ENCODE data around the gene ANKRD12. TPM values are rescaled to one million over a fixed set of nuclear protein-coding genes. Genes with fewer than 3 reads are reported as not detected.

The ANKRD12 gene
- total RNA-seq, 2 experiments from 2014 or later: 65.9 to 66.5 TPM

DNA sequence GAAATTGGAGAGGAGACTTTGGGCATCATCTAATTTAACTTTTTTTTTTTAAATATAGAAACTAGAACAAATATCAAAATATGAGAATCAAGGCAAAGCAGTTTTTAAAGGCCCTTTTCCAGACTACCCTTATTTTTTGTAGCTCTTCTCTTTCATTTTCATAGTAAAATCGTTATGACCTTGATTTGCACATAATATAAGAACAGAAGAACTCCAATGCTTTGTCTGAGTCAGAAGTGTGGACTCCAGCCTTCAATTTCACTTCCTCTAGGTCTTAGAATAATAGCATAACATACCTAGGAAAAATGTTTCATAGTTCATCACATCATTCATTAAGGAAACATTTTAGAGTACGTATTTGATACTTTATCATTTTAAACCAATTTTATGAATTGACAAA is 74.4 kb downstream of the ANKRD12 start:
- POLR2A ChIA-PET: no interaction called here
- no TSS peak for BruUV-seq (replicated peaks)

DNA sequence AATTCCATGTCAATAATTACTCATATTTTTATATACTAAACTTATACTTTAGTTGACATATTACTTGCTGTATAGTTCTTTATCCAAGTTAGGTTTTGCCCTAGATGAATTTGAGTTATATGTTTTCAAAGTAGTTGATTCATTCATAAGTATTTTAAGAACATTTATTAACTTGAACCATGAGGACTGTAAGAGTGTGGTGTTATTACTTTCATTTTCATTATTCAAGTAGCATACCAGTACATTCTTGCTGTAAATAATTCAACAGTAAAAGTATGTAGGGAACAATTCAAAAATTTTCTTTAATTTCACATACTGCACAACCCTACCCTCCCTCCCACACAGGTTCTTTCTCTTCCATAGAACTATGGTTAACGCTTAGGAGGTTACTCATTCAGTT is 75.4 kb downstream of the ANKRD12 start:
- H3K36me3 ChIP-seq (ENCODE audit: insufficient read depth, low read length): peaks cover 92% of the 10 kb centered on the region
- TF ChIP-seq, protein P1, sequence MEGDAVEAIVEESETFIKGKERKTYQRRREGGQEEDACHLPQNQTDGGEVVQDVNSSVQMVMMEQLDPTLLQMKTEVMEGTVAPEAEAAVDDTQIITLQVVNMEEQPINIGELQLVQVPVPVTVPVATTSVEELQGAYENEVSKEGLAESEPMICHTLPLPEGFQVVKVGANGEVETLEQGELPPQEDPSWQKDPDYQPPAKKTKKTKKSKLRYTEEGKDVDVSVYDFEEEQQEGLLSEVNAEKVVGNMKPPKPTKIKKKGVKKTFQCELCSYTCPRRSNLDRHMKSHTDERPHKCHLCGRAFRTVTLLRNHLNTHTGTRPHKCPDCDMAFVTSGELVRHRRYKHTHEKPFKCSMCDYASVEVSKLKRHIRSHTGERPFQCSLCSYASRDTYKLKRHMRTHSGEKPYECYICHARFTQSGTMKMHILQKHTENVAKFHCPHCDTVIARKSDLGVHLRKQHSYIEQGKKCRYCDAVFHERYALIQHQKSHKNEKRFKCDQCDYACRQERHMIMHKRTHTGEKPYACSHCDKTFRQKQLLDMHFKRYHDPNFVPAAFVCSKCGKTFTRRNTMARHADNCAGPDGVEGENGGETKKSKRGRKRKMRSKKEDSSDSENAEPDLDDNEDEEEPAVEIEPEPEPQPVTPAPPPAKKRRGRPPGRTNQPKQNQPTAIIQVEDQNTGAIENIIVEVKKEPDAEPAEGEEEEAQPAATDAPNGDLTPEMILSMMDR (conservative IDR thresholded peaks at IDR 0.05; ENCODE audit: low read length): no peak
- TF ChIP-seq EZH2phosphoT487 (IDR thresholded peaks at IDR 0.05; ENCODE audit: borderline replicate concordance, low read depth, low read length): no peak
- CTCF ChIA-PET (ENCODE audit: unreplicated experiment): no interaction called here

More for the DNA sequence above, 74.4 kb downstream of the ANKRD12 start:
- no peak for DNase-seq (ENCODE audit: low spot score)
- no peak overlapping the region for H3K4me2 ChIP-seq (ENCODE audit: low read length)
- H3K4me1 ChIP-seq (ENCODE audit: insufficient read depth, low read length, poor library complexity, severe bottlenecking): no peaks in the 10 kb centered on the region
- TF ChIP-seq, protein P1 (conservative IDR thresholded peaks at IDR 0.05; ENCODE audit: low read length): no peak
- TF ChIP-seq EZH2phosphoT487 (IDR thresholded peaks at IDR 0.05; ENCODE audit: borderline replicate concordance, low read depth, low read length): no peak
- CTCF ChIA-PET (ENCODE audit: unreplicated experiment): no interaction called here
- H2AFZ ChIP-seq (ENCODE audit: low read length): no peak overlapping the region
- no peaks in the 10 kb centered on the region for H3K9me3 ChIP-seq (ENCODE audit: low read length)
- intact Hi-C loops (cut with micrococcal nuclease; ENCODE audit: unreplicated experiment): no loop called here
- no peaks in the 10 kb centered on the region for H3K79me2 ChIP-seq (ENCODE audit: insufficient read depth, low read depth, low read length)
- peaks cover 83% of the 10 kb centered on the region for H3K36me3 ChIP-seq (ENCODE audit: insufficient read depth, low read length)
- H4K20me1 ChIP-seq (ENCODE audit: insufficient read depth, low read length): no peaks in the 10 kb centered on the region
- H3K9me2 ChIP-seq (ENCODE audit: insufficient read depth, low read length): no peaks in the 10 kb centered on the region
- H3K27ac ChIP-seq (ENCODE audit: low read depth, low read length, poor library complexity, severe bottlenecking): no peak overlapping the region
- H3K4me3 ChIP-seq (ENCODE audit: low read depth, low read length, poor library complexity, severe bottlenecking): no peak overlapping the region

DNA sequence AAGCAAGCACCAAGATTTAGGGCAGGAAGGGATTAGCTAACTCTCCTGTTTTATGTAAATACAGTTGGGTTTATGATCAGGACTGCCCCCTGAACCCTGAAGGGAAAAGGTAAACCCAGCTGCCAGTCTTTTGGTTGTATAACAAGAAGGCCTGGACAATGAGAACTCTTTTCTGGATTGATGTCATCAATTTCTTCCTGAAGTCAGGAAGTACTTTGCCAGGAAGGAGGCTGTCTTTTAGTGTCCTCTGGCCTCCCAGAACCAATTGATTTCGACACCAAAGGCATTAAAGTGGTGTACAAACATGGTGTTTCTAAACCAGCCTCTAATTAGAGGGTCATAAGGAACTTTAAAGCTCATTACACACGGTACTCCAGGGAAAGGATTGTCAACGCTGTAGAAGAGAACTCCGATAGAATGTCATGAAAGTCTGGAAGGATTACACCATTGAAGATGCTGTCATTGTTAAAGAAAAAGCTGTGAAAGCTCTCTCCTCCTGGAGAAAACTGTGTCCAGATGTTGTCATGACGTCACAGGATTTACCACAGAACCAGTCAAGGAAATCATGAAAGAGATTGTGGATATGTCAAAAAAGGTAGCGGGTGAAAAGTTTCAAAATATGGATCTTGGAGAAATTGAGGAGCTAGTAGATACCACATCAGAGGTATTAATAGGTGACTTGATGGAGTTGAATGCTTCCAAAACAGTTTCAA is 78.8 kb downstream of the ANKRD12 start:
- Histone ChIP-seq H3K27ac (ENCODE audit: low read depth, low read length, poor library complexity, severe bottlenecking) (no peak overlapping the region), H2AFZ (ENCODE audit: low read length) (no peak overlapping the region), H3K36me3 (ENCODE audit: insufficient read depth, low read length) (peaks cover 91% of the 10 kb centered on the region), H3K9me2 (ENCODE audit: insufficient read depth, low read length) (no peaks in the 10 kb centered on the region), H3K4me2 (ENCODE audit: low read length) (no peak overlapping the region), H3K4me3 (ENCODE audit: low read depth, low read length, poor library complexity, severe bottlenecking) (no peak overlapping the region), H3K79me2 (ENCODE audit: insufficient read depth, low read depth, low read length) (no peaks in the 10 kb centered on the region), H3K9me3 (ENCODE audit: low read length) (no peaks in the 10 kb centered on the region), H3K4me1 (ENCODE audit: insufficient read depth, low read length, poor library complexity, severe bottlenecking) (no peaks in the 10 kb centered on the region), H4K20me1 (ENCODE audit: insufficient read depth, low read length) (no peaks in the 10 kb centered on the region)
- ChIA-PET CTCF (ENCODE audit: unreplicated experiment) (no interaction called here), POLR2A (interaction anchor here (0.7 to 1.5 kb wide), 2 partner anchors 10 to 34 kb away, joined by 5 read pairs; no protein-coding TSS in a partner anchor)
- intact Hi-C loops (cut with micrococcal nuclease; ENCODE audit: unreplicated experiment): no loop called here
- no peak for TF ChIP-seq EZH2phosphoT487 (IDR thresholded peaks at IDR 0.05; ENCODE audit: borderline replicate concordance, low read depth, low read length)
- TF ChIP-seq, protein P1 (conservative IDR thresholded peaks at IDR 0.05; ENCODE audit: low read length): no peak
- BruUV-seq (replicated peaks): no TSS peak
- no peak for DNase-seq (ENCODE audit: low spot score)

More for the DNA sequence above, 75.4 kb downstream of the ANKRD12 start:
- Histone ChIP-seq H3K9me3 (ENCODE audit: low read length) (no peaks in the 10 kb centered on the region), H3K9me2 (ENCODE audit: insufficient read depth, low read length) (no peaks in the 10 kb centered on the region), H3K4me1 (ENCODE audit: insufficient read depth, low read length, poor library complexity, severe bottlenecking) (no peaks in the 10 kb centered on the region), H3K4me2 (ENCODE audit: low read length) (no peak overlapping the region), H4K20me1 (ENCODE audit: insufficient read depth, low read length) (no peaks in the 10 kb centered on the region), H3K27ac (ENCODE audit: low read depth, low read length, poor library complexity, severe bottlenecking) (no peak overlapping the region), H2AFZ (ENCODE audit: low read length) (no peak overlapping the region), H3K4me3 (ENCODE audit: low read depth, low read length, poor library complexity, severe bottlenecking) (no peak overlapping the region), H3K79me2 (ENCODE audit: insufficient read depth, low read depth, low read length) (no peaks in the 10 kb centered on the region)
- intact Hi-C loops (cut with micrococcal nuclease; ENCODE audit: unreplicated experiment): no loop called here
- POLR2A ChIA-PET: interaction anchor here (0.5 kb wide), 1 partner anchor 30 kb away, joined by 3 read pairs; no protein-coding TSS in a partner anchor
- no TSS peak for BruUV-seq (replicated peaks)
- no peak for DNase-seq (ENCODE audit: low spot score)
